PC-3 (cell line): ENCODE measurements around the gene DQX1. TPM values are rescaled to one million over a fixed set of nuclear protein-coding genes. Genes with fewer than 3 reads are reported as not detected.

Experiments used
- ATAC-seq: fragments of 200-7000 bp; cut with Tn5 transposase; 2 replicates; pipeline ENCODE4 v1.9.1; 2020; ENCODE audit warnings: mild to moderate bottlenecking, moderate library complexity
- BruUV-seq: library from RNA; stranded (reverse); fragments of 400-500 nt; replicated peaks from 2 replicates; lab custom pipeline; 2021; lab: Mats Ljungman, UMichigan
- CTCF ChIA-PET: fragments of 300-600 bp; sonication (Branson Sonifier 250); formaldehyde crosslinking; loops from one replicate; lab custom pipeline; 2022; ENCODE audit warnings: antibody characterized with exemption; lab: Charles Lee
- POLR2A ChIA-PET: fragments of 300-600 bp; sonication (Branson Sonifier 250); formaldehyde crosslinking; loops from one replicate; lab custom pipeline; 2022; ENCODE audit warnings: antibody characterized with exemption; ENCODE audit not compliant: unreplicated experiment; lab: Charles Lee
- DNase-seq: peaks from one replicate; pipeline ENCODE4 v3.0.0-alpha.2; 2015
- H2AFZ ChIP-seq: fragments of 300-600 bp; sonication (generic); 2 replicates; pipeline ENCODE4 v1.6.0; 2016; ENCODE audit warnings: antibody characterized with exemption, low read length
- H3F3A ChIP-seq: fragments of 300-600 bp; sonication (generic); one replicate; pipeline ENCODE4 v1.6.0; 2017; ENCODE audit warnings: antibody characterized with exemption, low read length, control low read depth, mild to moderate bottlenecking; ENCODE audit not compliant: unreplicated experiment
- H3K27ac ChIP-seq: fragments of 300-600 bp; sonication (generic); 2 replicates; pipeline ENCODE4 v1.5.1; 2016; ENCODE audit warnings: mild to moderate bottlenecking, low read length
- H3K27me3 ChIP-seq: fragments of 300-600 bp; sonication (generic); 2 replicates; pipeline ENCODE4 v1.6.1; 2016; ENCODE audit warnings: low read length, mixed read lengths
- H3K36me3 ChIP-seq: fragments of 300-600 bp; sonication (generic); 2 replicates; pipeline ENCODE4 v1.6.1; 2016; ENCODE audit warnings: low read depth, mixed run types, low read length, mixed read lengths
- H3K4me1 ChIP-seq: fragments of 300-600 bp; sonication (generic); 2 replicates; pipeline ENCODE4 v1.5.1; 2016; ENCODE audit warnings: low read length; ENCODE audit not compliant: insufficient read depth
- H3K4me2 ChIP-seq: fragments of 300-600 bp; sonication (generic); 2 replicates; pipeline ENCODE4 v1.6.0; 2016; ENCODE audit warnings: low read length
- H3K4me3 ChIP-seq: fragments of 300-600 bp; sonication (generic); 2 replicates; pipeline ENCODE4 v1.5.1; 2016; ENCODE audit warnings: mild to moderate bottlenecking, low read length, mixed read lengths
- H3K79me2 ChIP-seq: fragments of 300-600 bp; sonication (generic); 2 replicates; pipeline ENCODE4 v1.6.1; 2017; ENCODE audit warnings: low read length, mixed read lengths
- H3K9ac ChIP-seq: fragments of 300-600 bp; sonication (generic); 2 replicates; pipeline ENCODE4 v1.6.0; 2016; ENCODE audit warnings: mild to moderate bottlenecking, low read length
- H3K9me2 ChIP-seq: fragments of 300-600 bp; sonication (generic); replicated peaks from 2 replicates; pipeline ENCODE4 v1.6.1; 2016; ENCODE audit warnings: mixed run types, low read length, mixed read lengths
- H3K9me3 ChIP-seq: fragments of 300-600 bp; sonication (generic); 2 replicates; pipeline ENCODE4 v1.6.1; 2016; ENCODE audit warnings: low read length, mixed read lengths
- H4K20me1 ChIP-seq: fragments of 300-600 bp; sonication (generic); 2 replicates; pipeline ENCODE4 v1.6.1; 2016; ENCODE audit warnings: low read length, mixed read lengths
- EZH2 ChIP-seq: fragments of 300-600 bp; sonication (generic); IDR thresholded peaks from one replicate; pipeline ENCODE4 v1.6.1; 2017; ENCODE audit warnings: antibody characterized with exemption, mild to moderate bottlenecking, low read length; ENCODE audit not compliant: unreplicated experiment
- EZH2phosphoT487 ChIP-seq: fragments of 300-600 bp; sonication (generic); IDR thresholded peaks from 2 replicates; pipeline ENCODE4 v1.6.1; 2018; ENCODE audit warnings: mild to moderate bottlenecking, antibody characterized with exemption, low read length, borderline replicate concordance
- intact Hi-C: fragments of 100-400 bp; cut with micrococcal nuclease; formaldehyde crosslinking; loops from 2 replicates; pipeline ENCODE4 v1.9.0; 2023
- total RNA-seq: library from RNA; depleted of rRNA; stranded (reverse); fragments of >200 nt; gene quantifications from 2 replicates; pipeline ENCODE4 v1.2.3, GENCODE V29; 2014
- TF ChIP-seq, protein P1 (sequence below): fragments of 300-600 bp; sonication (generic); conservative IDR thresholded peaks from 2 replicates; pipeline ENCODE4 v1.5.1; 2017; ENCODE audit warnings: antibody characterized with exemption, low read depth, mild to moderate bottlenecking, low read length

DQX1 gene
- total RNA-seq, 1 experiment from 2014 or later = 0.07 TPM

DNA sequence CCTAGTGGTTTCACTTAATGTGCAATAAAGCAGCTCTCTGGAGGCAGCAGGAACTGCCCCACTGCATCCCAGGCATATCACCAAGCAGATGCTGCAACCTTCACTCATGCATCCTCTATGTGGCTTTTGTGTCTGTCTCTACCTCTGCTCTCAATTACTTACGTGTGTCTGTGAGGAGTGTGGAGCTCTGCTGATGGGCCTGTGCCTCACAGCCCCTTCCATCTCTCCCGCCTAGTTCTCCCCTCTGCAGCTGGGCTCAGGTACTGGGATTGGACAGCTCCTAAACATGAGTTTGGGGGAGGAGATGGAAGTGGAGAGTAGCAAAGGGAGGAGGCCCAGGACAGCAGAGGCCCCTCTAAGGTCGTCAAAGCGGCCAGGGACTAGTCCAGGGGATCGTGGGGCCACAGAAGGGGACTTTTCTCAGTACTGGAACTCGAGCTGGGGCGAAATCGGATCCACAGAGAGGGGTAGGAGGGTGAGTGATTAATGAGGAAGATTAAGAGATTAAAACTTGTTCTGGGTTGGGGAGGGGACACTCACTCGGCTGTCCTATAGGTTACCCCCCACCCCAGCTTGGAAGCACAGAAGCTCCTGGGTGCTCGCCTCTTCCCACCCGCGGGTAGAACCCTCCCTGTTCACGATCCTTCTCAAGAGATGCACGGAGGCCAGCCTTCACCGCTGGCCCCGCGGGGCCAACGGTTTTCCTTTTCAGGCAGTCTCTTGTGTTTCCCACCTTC is 24.5 kb downstream of the DQX1 start:
- peaks cover 14% of the 10 kb centered on the region for H3K79me2 ChIP-seq
- ATAC-seq = no peak
- intact Hi-C loops = no loop called here
- no peaks in the 10 kb centered on the region for H4K20me1 ChIP-seq
- CTCF ChIA-PET = no interaction called here
- H3K27me3 ChIP-seq = no peaks in the 10 kb centered on the region
- no TSS peak for BruUV-seq
- H3K4me3 ChIP-seq = no peak overlapping the region
- no peak for DNase-seq
- no peak overlapping the region for H3K27ac ChIP-seq
- TF ChIP-seq, protein P1, sequence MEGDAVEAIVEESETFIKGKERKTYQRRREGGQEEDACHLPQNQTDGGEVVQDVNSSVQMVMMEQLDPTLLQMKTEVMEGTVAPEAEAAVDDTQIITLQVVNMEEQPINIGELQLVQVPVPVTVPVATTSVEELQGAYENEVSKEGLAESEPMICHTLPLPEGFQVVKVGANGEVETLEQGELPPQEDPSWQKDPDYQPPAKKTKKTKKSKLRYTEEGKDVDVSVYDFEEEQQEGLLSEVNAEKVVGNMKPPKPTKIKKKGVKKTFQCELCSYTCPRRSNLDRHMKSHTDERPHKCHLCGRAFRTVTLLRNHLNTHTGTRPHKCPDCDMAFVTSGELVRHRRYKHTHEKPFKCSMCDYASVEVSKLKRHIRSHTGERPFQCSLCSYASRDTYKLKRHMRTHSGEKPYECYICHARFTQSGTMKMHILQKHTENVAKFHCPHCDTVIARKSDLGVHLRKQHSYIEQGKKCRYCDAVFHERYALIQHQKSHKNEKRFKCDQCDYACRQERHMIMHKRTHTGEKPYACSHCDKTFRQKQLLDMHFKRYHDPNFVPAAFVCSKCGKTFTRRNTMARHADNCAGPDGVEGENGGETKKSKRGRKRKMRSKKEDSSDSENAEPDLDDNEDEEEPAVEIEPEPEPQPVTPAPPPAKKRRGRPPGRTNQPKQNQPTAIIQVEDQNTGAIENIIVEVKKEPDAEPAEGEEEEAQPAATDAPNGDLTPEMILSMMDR = no peak
- TF ChIP-seq EZH2 (no peak), EZH2phosphoT487 (no peak)
- H3K36me3 ChIP-seq = peaks cover 7% of the 10 kb centered on the region
- H3K4me1 ChIP-seq = peaks cover 29% of the 10 kb centered on the region
- no peaks in the 10 kb centered on the region for H3K9me3 ChIP-seq
- H2AFZ ChIP-seq = no peak overlapping the region
- H3K4me2 ChIP-seq = no peak overlapping the region
- POLR2A ChIA-PET = no interaction called here
- H3F3A ChIP-seq = no peaks in the 10 kb centered on the region
- no peak overlapping the region for H3K9ac ChIP-seq
- no peaks in the 10 kb centered on the region for H3K9me2 ChIP-seq

DNA sequence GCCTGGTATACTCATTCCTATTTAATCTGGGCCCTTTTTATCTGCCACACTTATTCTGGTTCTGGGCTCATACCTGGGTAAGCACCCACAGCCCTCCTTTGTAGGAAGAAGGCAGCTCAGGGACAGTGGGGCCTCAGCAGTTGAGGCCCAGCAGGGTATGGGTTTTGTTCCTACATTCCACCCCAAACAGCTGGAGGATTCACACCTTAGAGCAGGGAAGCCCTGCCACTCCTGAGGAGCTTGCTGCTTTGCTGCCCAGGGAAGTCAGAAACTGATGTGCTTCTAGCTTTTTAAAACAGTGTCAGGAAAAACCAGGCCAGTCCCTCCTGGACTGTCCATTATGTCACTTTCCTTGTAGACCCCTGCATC is 25.5 kb downstream of the DQX1 start:
- POLR2A ChIA-PET = no interaction called here
- H3K79me2 ChIP-seq = peaks cover 5% of the 10 kb centered on the region
- no TSS peak for BruUV-seq
- peaks cover 7% of the 10 kb centered on the region for H3K36me3 ChIP-seq
- no peak overlapping the region for H3K27ac ChIP-seq
- H3K9me2 ChIP-seq = no peaks in the 10 kb centered on the region
- H3K4me3 ChIP-seq = no peak overlapping the region
- no peaks in the 10 kb centered on the region for H3F3A ChIP-seq
- no peak for DNase-seq
- CTCF ChIA-PET = no interaction called here
- H3K4me2 ChIP-seq = no peak overlapping the region
- H2AFZ ChIP-seq = no peak overlapping the region
- intact Hi-C loops = no loop called here
- ATAC-seq = no peak
- TF ChIP-seq EZH2 = no peak
- TF ChIP-seq, protein P1 = no peak
- no peak for TF ChIP-seq EZH2phosphoT487
- H3K9me3 ChIP-seq = no peaks in the 10 kb centered on the region
- H3K4me1 ChIP-seq = peaks cover 23% of the 10 kb centered on the region
- no peak overlapping the region for H3K9ac ChIP-seq
- H3K27me3 ChIP-seq = no peaks in the 10 kb centered on the region
- H4K20me1 ChIP-seq = no peaks in the 10 kb centered on the region

DNA sequence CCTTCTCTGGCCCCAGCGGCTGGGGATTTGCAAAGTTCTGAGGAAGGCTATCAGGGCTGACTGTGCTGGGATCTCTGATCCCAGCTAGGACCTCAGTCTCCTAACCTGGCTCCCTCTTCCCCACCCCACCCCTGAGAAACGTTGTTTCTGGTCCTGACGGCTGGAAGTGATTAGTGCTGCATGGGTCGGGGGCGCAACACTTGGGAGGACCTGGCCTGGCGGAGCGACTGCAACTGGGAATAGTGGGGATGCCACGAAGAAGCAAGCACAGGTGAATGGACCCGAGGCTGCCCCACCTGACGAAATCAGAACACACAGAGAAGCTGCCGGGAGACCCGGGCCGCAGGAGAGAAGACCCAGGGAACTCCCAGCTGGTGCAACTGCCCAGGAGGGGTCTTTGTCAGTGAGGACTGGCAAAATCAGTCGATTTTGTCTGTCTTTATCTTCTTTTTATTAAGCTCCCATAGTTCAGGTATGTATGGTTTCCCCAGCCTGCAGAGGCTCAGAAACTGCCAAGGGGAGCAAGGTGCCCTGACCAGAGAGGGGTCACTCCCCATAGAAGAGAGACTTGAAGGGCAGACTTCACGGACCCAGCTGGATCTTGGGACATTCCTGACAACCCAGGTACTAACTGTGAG is 26.0 kb downstream of the DQX1 start:
- POLR2A ChIA-PET = no interaction called here

More for the DNA sequence above, 26.0 kb downstream of the DQX1 start:
- peaks cover 3% of the 10 kb centered on the region; the same call in 1 of the 2 replicates for H3K36me3 ChIP-seq
- no peak overlapping the region for H3K9ac ChIP-seq
- H3K27me3 ChIP-seq = no peaks in the 10 kb centered on the region
- H3K9me3 ChIP-seq = no peaks in the 10 kb centered on the region
- intact Hi-C loops = no loop called here
- H3K79me2 ChIP-seq = no peaks in the 10 kb centered on the region
- no peak for TF ChIP-seq EZH2
- TF ChIP-seq EZH2phosphoT487 = no peak
- TF ChIP-seq, protein P1 = no peak
- no peaks in the 10 kb centered on the region for H4K20me1 ChIP-seq
- CTCF ChIA-PET = no interaction called here
- peaks cover 19% of the 10 kb centered on the region for H3K4me1 ChIP-seq
- H3K4me3 ChIP-seq = no peak overlapping the region
- DNase-seq (no peak), ATAC-seq (no peak)
- H2AFZ ChIP-seq = no peak overlapping the region
- BruUV-seq = no TSS peak
- H3F3A ChIP-seq = no peaks in the 10 kb centered on the region
- H3K9me2 ChIP-seq = no peaks in the 10 kb centered on the region
- no peak overlapping the region for H3K27ac ChIP-seq
- no peak overlapping the region for H3K4me2 ChIP-seq
